Bronchial epithelial cell (primary cell): ENCODE results near the gene CHST8. TPM values are rescaled to one million over a fixed set of nuclear protein-coding genes. Genes with fewer than 3 reads are reported as not detected.

Source experiments
- DNase-seq: peaks from one replicate; pipeline ENCODE4 v3.0.0-alpha.2; 2010; ENCODE audit warnings: low read depth
- FAIRE-seq: peaks from 2 replicates; lab custom pipeline; 2011; peaks lifted over from hg19 to GRCh38; lab: Jason Lieb, UNC
- H3K27me3 ChIP-seq: 2 replicates; pipeline ENCODE4 v1.5.1; 2011; ENCODE audit warnings: low read length; ENCODE audit not compliant: control insufficient read depth, insufficient read depth
- H3K36me3 ChIP-seq: 2 replicates; pipeline ENCODE4 v1.5.1; 2011; ENCODE audit warnings: low read length; ENCODE audit not compliant: control insufficient read depth, insufficient read depth
- H3K4me3 ChIP-seq: 2 replicates; pipeline ENCODE4 v1.5.1; 2011; ENCODE audit warnings: mild to moderate bottlenecking, low read depth, low read length, control low read depth
- total RNA-seq: library from RNA; depleted of rRNA; stranded (reverse); fragments of >200 nt; gene quantifications from 2 replicates; pipeline ENCODE4 v1.2.1, GENCODE V29; 2014
- TF ChIP-seq, protein P1 (sequence below): IDR thresholded peaks from 2 replicates; pipeline ENCODE4 v1.5.1; 2011; ENCODE audit warnings: mild to moderate bottlenecking, moderate library complexity, low read length, control low read depth, inconsistent platforms; ENCODE audit not compliant: insufficient read depth, severe bottlenecking

CHST8 gene
- total RNA-seq, 1 donor from 2014 or later: under 0.01 TPM

DNA sequence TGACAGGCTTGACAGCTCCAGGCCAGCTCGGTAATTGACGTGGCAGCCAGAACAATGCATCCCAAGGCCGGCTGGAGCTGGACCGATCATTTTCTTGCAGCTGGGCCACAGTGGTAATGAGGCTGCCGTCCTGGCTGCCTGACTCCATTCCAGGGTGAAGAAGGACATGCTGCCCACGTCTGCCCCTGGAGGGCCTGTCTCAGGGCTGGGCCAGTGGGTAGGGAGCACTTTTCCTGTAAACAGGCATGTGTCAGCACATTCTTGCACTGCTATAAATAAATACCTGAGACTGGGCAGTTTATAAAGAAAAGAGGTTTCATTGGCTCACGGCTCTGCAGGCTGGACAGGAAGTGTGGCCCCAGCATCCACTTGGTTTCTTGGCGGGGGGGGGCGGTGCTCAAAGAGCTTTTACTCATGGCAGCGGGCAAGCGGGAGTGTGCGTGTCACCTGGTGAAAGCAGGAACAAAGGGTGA is 136.8 kb downstream of the CHST8 start:
- TF ChIP-seq, protein P1, sequence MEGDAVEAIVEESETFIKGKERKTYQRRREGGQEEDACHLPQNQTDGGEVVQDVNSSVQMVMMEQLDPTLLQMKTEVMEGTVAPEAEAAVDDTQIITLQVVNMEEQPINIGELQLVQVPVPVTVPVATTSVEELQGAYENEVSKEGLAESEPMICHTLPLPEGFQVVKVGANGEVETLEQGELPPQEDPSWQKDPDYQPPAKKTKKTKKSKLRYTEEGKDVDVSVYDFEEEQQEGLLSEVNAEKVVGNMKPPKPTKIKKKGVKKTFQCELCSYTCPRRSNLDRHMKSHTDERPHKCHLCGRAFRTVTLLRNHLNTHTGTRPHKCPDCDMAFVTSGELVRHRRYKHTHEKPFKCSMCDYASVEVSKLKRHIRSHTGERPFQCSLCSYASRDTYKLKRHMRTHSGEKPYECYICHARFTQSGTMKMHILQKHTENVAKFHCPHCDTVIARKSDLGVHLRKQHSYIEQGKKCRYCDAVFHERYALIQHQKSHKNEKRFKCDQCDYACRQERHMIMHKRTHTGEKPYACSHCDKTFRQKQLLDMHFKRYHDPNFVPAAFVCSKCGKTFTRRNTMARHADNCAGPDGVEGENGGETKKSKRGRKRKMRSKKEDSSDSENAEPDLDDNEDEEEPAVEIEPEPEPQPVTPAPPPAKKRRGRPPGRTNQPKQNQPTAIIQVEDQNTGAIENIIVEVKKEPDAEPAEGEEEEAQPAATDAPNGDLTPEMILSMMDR: no peak
- no peaks in the 10 kb centered on the region for H3K27me3 ChIP-seq
- DNase-seq (peak; percentile 66), FAIRE-seq (no peak)
- H3K36me3 ChIP-seq: no peaks in the 10 kb centered on the region
- H3K4me3 ChIP-seq: no peak overlapping the region

- H3K4me3 ChIP-seq: no peak overlapping the region
- TF ChIP-seq, protein P1: no peak
- no peaks in the 10 kb centered on the region for H3K27me3 ChIP-seq
- H3K36me3 ChIP-seq: no peaks in the 10 kb centered on the region
- no peak for DNase-seq
- no peak for FAIRE-seq
Measured at GRCh38 chr19:33759356-33759755, 137.6 kb downstream of the CHST8 start.

DNA sequence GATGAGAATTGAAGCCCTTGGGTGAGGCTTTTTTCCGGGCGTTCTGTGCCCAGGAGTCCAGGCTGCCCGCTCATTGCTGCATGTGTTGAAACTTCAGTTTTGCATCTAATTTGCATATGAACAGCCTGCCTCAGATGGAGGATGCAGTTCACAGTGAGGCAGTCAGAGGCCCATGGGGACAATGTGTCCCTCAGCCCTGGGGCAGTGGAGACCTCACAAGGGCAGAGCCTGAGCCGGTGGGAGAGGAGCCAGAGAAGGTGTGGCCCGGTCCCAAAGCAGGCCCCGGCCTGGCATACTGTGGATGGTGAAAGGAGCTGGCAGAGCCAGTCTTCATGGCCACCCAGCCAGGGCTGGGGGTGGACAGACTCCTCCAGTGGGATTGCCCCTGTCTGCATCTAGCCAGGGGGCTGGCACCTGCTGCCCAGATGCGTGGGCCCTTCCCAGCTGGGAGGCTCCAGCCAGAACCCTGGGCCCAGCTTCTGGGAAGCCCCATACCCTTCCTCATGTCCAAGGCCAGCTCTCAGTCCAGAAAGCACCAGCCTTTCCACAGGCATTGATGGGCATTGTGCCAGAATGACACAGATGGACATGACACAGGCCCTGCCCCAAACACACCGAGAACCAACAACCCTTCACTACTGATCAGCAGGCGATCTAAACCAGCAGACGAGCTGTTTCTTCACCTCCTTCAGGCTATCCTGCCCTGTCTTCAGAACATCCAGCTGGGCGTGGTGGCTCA is 142.0 kb downstream of the CHST8 start:
- FAIRE-seq (peak; percentile 75), DNase-seq (no peak)
- Histone ChIP-seq H3K27me3 (no peaks in the 10 kb centered on the region), H3K4me3 (no peak overlapping the region), H3K36me3 (no peaks in the 10 kb centered on the region)
- TF ChIP-seq, protein P1: no peak

GRCh38 chr19:33766623-33767022 is 144.9 kb downstream of the CHST8 start:
- TF ChIP-seq, protein P1: no peak
- DNase-seq: no peak
- no peak for FAIRE-seq
- Histone ChIP-seq H3K36me3 (no peaks in the 10 kb centered on the region), H3K4me3 (no peak overlapping the region), H3K27me3 (no peaks in the 10 kb centered on the region)

- no peaks in the 10 kb centered on the region for H3K27me3 ChIP-seq
- TF ChIP-seq, protein P1: no peak
- FAIRE-seq: no peak
Measured at GRCh38 chr19:33767898-33768413, 146.2 kb downstream of the CHST8 start.

More at GRCh38 chr19:33767898-33768413, 146.2 kb downstream of the CHST8 start:
- no peak overlapping the region for H3K4me3 ChIP-seq
- no peak for DNase-seq
- H3K36me3 ChIP-seq: no peaks in the 10 kb centered on the region
